Stimulated activated CD8-positive, alpha-beta memory T cell treated with anti-CD3 and anti-CD28 coated beads, Interleukin-7, amount 100 ng/mL, for 1 hour (primary cell): ENCODE measurements around the gene FBLN2.

Source experiments
- DNase-seq, 2 donors: peaks; one replicate each; pipeline ENCODE4 v3.0.0-alpha.2; 2020; ENCODE audit warnings: low read depth in 2 of 2

Gene FBLN2

DNA sequence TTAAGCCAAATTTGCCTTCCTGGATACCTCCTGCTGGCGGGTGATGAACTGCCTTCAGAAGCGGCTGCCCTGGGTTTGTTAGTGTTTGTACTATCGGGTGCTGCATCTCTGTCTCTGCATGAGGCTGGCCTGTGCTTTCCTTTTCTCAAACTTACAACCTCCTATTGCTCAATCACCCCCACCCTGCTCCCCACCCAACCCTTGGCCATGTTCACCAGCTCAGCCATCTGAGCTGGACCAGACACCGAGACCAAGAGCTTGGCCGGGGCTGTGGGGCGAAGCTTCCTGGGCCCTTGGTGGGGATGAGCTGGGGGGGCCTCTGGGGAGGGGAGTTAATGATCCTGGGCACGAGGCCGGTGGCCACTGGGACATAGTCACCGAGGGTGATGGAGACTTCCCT is 16.8 kb upstream of the FBLN2 start:
- no peak for DNase-seq

DNA sequence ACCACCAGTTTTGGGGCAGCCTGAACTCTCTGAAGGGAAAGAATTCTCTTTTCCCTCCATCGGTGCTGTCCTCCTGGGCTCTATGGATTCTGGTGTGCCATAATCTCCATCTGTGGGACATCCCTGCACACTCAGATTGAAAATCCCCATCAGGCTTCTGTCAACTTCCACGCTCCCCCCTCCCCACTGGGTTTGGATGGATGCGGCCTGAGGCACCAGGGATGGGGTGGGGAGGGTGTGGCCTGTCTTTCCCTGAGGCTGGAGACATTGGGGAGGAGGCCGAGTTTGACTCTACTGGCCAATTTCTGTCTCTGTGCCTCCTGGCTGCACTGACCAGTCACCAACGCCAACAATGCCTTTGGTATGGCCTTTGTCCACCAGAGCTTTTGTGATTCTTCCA is 16.3 kb upstream of the FBLN2 start:
- DNase-seq = no peak

DNA sequence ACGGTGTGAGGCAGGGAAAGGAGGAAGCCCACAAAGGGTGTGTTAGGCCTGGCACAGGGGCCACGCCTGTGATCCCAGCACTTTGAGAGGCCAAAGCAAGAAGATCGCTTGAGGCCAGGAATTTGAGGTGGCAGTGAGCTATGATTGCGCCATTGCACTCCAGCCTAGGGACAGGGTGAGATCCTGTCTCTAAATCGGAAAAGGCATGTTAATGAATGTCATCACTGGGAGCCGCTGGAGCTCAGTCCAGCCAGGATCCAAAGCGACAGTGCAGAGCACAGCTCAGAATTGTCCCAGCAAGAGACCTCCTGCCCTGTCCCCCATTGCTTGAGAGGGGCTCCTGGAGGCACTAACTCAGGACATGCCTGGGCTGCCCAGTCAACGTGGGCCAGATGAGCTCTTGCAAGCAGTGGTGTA is 15.0 kb upstream of the FBLN2 start:
- no peak for DNase-seq

DNA sequence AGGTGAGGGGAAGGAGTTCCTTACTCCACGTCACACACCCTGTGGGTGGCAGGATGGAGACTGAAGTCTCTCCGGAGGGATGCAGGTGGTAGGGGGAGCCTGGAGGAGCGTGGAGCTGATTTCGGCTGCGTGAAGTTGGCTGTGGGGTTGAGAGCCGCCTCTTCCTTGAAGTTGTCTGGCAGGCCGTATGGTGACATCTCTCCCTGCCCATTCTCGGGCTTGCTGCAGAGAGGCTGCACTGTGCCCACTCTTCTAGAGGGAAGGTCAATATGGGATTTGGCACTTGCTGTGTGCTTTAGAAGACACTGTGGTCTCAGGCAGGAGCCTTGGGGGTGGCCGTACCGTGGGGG is 13.4 kb upstream of the FBLN2 start:
- DNase-seq = no peak

DNA sequence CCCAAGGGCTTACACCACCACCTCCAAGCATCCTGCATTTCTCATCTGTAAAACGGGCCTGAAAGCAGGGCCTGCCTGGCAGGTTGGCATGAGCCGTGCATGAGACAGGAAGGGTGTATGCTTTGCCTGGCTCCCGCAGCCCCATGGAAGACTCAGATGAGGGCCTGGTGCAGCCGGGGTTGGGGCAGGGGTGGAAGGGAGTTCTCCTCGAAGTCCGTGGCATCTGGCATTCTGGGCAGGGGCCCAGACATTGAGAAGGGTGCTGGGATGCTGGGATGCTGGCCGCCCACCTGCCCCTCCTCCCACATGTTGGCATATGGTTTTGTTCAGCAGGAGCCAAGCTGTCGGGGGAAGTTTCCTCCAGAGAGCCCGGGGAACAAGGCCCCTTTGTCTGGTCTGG is 13.0 kb upstream of the FBLN2 start:
- DNase-seq = no peak

DNA sequence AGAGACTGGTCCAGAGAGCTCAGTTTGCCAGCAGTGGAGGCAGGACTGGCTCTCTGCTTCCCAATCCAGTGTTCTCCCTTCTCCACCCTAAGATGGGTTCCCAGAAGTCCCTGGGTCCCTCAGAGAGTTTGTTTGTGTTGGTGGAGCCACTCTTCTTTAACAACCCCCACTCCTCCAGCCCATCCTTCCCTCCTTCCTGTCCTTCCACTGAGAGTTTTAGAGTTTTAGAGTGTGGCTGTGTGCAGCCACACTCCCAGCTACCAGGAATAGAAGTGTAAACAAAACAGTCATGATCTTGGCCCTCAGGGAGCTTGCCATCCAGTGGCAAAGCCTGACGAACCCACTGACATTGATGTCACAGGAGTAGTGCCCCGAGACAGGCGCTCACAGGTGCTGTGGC is 12.5 kb upstream of the FBLN2 start:
- DNase-seq = no peak

DNA sequence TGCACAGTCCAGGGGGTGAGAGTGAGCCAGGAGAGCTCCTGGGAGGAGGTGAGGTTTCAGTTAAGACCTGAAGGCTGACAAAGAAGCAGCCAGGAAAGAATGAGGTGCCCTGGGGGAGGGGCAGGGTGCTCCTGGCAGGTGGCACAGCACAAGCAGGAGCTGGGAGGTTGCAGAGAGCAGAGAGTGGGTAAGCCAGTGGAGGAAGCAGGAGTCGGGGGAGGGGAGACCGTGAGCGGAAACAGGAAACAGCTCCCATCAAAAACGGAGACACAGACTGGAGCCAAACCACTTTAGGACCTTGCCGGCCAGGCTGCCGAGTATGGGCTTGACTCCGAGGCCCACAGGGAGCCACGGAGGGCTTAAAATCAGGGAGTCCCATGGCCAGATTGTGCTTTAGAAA is 12.1 kb upstream of the FBLN2 start:
- no peak for DNase-seq

DNA sequence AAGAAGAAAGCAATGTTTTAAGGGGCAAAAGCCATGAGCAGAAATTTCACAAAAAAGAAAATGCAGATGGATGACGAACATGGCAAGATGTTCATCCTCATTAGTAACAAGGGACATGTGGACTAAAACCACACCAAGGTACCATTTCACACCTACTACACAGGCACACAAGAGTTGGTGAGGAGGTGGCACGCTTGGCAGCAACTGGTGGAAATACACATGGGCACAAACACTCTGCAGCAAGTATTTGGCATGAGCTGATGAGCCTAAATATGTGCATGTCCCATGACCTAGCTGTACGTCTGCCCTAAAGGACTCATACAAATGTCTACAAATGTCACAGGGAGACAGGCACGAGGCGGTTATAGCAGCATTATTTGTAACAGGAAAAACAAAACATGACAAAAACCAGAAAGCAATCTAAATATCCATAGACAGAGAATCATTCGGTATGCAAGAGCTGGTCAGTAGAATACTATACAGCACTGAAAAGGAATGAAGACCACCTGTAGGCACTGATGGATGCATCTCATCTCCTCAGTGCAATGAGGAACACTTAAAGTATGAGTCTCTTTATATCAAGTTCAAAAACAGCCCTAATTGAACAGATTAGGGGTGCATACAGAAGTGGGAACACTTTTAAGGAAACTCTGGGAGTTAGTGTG is 11.5 kb upstream of the FBLN2 start:
- no peak for DNase-seq

DNA sequence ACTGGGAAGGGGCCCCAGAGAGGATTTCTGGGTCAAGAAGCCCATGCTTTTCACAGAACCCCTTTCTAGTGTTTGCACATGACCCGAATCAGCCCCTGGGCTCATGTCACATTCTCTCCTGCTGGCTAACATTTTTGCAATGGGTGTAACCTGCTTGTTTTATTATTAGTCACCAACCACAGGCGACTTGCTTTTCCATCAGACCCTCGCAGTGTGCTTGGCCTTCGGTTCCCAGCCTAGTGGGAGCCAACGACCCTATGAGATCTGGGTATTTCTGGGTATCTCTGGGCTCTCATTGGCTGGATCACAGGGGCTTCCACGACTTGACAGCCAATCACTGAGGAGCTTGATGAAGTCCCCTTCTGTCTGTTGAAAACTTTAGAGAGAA is 11.0 kb upstream of the FBLN2 start:
- DNase-seq = no peak

DNA sequence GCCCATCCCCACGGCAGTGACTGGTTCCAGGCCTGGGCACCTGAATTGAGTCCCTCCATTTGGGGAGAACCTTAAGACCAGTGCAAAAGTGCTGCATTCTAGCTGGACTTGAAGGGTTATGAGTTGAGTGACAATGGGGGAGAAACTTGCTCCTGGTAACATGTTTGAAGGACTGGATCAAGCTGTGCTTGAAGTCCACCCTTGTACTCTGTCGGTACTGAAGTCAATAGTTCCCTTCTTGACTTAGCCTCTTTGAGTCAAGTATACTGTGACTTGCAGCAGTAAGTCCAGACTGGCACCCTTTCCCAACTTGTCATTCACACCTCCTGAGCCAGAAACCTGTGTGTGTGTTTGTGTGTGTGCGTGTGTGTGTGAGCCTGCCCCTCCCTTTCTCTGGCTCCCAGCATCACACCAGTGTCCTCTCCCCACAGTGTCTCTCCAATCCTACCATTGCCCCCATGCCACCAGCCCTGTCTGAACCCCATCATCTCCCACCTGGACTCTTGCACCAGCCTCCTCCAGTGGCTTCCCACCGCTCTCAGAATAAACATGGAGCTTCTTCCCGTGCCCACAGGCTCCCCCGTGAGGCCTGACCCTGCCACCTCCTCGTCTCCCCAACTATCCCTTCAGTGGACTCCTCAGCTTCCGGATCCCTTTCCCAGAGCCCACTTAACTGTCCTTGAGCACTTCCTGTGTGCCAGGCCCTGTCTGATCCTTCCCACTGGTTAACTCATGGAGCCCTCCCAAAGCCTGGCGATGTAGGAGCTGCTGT is 10.2 kb upstream of the FBLN2 start:
- no peak for DNase-seq

DNA sequence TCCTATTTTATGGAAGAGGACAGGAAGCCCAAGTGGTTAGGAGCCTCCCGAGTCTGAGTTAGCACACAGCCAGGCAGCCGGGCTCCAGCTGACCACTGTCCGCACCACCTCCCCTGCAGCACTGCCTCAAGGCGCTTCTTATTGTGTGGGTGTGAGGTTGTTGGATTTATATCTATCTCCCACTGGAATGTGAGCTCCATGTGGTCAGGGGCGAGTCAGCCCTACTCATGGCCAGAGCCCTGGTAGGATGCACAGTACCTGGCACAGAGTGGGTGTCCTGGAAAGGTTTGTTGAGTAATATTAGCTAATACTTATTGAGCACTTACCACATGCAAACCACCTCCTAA is 9.7 kb upstream of the FBLN2 start:
- no peak for DNase-seq

DNA sequence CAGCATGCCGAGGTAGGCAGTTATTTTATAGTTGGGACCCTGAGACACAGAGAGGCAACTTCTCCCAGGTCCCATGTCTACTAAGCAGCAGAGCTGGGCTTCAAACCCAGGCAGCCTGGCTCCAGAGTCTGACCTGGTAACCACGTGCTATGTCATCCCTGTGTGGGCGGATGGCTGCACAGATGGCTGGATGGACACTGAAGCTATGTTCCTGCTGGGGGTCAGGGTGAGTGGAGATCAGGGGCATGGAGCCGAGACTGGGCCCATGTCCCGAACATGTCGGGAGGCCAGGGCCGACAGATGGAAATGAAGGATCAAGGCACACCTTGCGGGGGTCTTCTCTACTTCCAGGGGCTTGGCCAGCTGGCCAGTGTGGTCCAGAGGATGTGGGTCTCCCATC is 9.3 kb upstream of the FBLN2 start:
- no peak for DNase-seq

DNA sequence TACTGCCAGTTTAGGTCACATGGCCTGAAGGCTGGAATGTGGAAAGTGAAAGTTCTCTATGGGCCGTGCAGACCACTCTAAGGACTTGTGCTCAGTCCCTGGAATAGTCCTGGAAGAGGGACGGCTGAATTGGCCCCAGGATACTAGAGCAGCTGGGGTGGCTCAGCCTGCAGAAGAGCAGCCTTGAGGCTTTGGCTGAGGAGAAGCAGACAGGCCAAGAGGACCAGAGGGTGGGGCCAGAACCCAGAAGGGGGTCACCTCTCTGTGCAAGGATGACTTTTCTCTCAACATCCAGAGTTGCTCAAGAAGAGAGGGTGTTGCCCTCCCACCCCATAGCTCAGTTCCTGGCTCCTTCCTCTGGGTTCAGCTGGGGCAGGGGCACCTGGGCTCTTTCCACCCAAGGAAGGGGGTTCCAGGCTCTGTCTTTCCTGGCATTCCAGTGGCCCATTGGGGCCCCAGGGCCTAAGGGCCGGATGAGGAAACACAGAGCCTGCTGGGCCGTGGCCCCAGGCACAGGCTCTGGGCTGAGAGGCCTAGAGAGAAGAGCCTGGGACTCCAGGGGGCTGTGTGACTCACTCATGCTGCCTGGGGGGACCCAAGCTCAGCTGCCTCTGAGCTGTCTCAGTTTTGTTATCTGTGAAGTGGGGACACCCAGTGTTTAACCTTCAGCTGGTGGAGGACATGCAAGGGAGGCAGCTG is 8.5 kb upstream of the FBLN2 start:
- no peak for DNase-seq

DNA sequence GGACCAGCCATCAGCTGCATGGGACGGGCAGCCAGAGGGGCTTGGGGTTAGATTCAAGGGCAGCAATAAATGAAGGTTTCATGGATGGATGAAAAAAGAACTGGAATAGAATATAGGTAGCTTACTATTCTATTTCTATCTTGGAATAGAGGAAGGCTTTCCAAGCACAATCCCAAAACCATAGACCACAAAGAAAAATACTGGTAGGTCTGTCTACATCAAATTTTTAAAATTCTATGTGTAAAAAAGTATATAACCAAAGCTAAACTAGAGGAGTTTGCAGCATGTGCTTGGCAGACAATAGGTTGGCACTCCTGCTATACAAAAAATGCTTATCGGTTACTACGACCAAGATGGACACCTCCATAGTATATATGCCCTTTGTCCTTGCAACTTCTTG is 7.2 kb upstream of the FBLN2 start:
- DNase-seq = no peak

DNA sequence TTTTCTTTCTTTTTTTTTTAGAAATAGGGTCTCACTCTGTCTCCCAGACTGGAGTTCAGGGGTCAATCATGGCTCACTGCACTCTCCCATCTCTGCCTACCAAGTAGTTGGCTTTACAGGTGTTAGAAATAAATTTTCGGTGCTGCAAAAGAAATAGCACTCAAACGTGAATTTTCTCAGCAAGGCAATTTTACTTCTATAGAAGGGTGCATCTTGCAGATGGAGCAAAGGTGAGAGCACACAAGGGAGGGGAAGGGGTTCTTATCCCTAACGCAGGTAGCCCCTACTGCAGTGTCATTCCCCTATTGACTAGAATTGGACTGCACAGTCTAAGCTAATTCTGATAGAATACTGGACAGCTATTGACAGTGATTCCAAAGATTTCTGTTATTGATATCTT is 6.8 kb upstream of the FBLN2 start:
- DNase-seq = no peak

DNA sequence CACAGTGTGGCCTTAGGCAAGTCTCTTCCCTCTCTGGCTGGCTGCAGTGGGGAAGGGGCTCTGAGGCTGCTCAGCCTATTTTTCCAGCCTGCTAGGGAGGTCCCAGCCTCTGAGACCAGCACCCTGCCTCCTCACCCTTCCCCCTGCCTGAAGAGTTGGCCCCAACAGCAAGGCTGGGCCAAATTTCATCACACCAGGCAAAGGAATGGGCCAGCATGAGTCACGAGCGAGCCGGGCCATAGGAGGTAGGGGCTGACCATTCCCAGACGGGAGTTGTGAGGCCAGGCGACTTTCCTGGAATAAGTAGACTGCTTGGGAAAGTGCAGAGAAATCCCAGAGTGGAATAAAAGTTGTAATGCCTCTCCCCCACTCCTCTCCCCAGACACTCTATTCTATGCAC is 5.7 kb upstream of the FBLN2 start:
- DNase-seq = no peak

DNA sequence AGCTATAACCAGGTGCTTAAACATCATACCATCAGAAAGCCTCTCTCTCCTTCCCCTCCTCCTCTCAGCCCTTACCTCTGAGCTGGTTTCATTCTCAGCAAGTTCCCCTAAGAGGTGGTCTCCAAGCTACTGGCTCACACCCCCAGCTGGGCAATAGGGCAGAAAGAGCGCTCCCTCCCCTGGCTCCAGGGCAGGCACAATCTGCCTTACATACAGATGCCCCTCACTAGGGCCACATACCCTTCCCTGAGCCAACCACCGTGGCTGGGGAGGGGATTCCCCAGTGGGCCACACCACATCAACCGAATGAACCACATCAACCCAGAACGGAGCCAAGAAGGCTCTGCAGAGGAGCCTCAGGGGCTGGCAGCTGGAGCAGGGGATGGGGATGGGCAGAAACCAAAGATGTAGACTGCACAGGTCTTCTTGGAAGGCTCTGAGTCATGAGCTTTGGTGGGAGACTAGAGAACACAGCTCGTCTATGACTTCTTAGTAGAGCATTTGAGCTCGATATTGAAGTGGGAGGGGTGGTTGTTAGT is 4.6 kb upstream of the FBLN2 start:
- DNase-seq = peak in 1 of 2 donors; percentile 27

DNA sequence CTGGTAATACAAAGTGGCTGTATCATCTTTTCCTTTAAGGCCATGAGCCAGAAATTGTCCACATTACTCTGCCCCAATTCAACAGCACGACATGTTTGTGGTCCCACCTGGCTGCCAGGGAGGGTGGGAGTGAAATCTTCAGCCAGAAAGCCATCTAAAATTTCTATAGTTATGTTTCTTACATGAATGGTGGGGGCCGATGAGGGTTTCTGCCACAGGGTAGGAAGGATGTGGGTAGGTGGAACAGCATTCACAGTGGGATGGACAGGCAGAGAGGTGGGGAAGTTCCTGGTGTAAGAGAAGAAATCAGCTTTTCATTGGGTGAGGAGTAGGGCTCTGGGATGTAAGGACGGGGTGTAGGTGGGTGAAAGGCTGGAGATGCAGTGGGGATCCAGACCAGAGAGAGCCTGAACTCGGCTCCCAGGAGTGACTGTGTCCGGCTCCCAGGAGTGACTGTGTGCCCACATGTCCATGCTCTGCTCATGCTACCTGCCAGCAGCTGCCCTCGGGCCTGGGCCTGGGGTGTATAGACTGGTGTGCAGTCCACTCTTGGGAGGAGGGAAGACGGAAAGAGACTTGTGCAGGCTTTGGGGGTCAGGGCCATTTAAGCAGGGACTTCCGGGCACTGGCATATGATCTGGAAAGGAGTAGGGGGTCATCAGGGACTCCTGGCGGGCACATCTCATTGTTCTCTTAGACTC is 3.8 kb upstream of the FBLN2 start:
- DNase-seq = no peak

DNA sequence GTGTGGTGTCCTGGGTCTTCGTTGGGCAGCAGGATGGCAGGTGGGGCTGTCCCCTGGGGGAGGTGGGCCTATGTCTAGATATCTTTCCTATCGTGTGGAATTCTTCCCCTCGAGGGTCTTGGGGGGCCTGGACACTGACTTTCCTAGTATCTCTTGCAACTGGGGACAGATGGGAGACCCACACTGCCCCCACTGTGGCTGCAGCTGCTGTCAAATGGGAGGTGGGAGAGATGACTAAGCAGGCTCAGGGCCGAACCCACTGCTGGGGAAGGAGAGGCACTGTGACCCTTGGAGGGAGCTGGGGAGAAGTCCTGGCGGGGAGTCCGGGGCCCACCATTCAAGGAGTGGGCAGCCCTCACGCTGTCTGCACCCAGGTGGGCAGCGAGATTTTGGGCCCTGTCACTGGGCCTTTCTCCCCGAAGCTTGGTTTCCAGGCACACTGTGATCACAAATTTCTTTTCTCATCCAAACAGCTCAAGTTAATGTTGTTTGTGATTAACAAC is 2.9 kb upstream of the FBLN2 start:
- DNase-seq = no peak

DNA sequence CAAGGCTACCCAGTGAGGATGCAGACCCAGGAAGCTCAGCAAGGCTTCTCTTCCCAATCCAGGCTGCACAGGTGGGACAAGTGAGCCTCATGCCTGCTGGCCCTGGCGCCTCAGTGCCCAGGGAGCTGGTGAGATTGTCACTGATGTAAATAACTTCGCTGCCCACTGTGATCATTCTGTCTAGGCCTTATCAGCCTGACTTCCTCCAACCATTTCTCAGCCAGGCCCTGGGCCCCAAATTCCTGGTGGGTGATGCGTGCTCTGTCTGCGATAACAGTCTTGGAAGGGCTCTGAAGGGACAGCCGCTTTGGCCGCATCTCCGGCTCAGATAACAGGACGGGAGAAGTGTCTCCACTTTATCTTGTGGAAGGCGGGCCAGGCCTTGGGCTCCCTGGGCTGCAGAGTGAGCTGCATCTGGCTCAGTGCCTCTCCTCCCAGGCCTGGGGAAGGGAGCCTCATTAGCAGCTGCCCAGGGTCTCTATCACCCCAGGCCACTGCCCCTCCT is 2.2 kb upstream of the FBLN2 start:
- DNase-seq = no peak

DNA sequence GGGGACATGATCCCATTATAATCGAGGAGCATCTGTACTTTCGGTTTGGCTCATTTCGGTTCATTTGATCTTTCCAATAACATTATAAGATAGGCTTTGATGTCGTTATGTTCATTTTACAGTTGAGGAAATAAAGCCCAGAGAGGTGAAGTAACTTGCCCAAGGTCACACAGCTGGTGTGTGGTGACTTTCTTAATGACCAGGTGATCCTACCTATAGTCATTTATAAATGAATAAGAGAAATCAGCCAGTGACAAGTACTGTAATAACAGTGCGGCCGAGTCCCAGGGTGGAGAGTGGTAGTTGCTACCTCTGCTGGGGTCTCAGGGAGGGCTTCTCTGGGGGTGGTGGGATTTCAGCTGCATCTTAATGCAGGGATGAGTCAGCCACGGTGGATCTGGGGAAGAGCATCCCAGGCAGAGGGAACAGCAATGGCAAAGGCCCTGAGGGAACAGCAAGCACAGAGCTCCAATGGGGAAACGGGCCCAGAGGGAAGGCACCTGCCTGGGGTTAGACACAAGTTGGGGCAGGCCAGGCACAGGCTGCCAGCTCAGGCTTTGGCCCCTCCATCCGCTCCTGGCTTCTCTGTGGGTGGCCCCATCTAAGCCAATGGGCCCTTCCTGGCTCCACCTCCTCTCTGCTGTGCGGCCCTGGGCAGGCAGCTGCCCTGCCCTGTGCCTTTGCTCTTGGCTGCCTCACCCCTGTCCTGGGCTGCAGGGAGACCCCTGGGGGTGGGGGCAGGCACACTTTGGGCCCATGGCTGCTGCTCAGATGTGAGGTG is 1.1 kb upstream of the FBLN2 start:
- no peak for DNase-seq
